Panc1 (cell line): ENCODE data around the gene DIAPH2. TPM values are rescaled to one million over a fixed set of nuclear protein-coding genes. Genes with fewer than 3 reads are reported as not detected.

ENCODE experiments used
- ATAC-seq: fragments of 200-7000 bp; cut with Tn5 transposase; 2 replicates; pipeline ENCODE4 v1.9.1; 2020; ENCODE audit warnings: mild to moderate bottlenecking, moderate library complexity
- BruUV-seq: library from RNA; stranded (reverse); fragments of 400-500 nt; replicated peaks from 2 replicates; lab custom pipeline; 2021; lab: Mats Ljungman, UMichigan
- CTCF ChIA-PET: fragments of 300-600 bp; sonication (Branson Sonifier 250); formaldehyde crosslinking; loops from one replicate; lab custom pipeline; 2022; ENCODE audit warnings: antibody characterized with exemption; lab: Charles Lee
- POLR2A ChIA-PET: fragments of 300-600 bp; sonication (Branson Sonifier 250); formaldehyde crosslinking; loops from one replicate; lab custom pipeline; 2022; ENCODE audit warnings: antibody characterized with exemption; lab: Charles Lee
- DNase-seq: peaks from one replicate; pipeline ENCODE4 v3.0.0-alpha.2; 2010; ENCODE audit warnings: low read depth, low spot score
- H3K27ac ChIP-seq: 2 replicates; pipeline ENCODE4 v1.5.1; 2011; ENCODE audit warnings: mild to moderate bottlenecking, low read length, inconsistent platforms
- H3K27me3 ChIP-seq: fragments of 200-500 bp; sonication (Bioruptor generic); 2 replicates; pipeline ENCODE4 v1.6.0; 2014; ENCODE audit warnings: low read length, inconsistent platforms; ENCODE audit not compliant: control insufficient read depth, insufficient read depth
- H3K36me3 ChIP-seq: fragments of 200-500 bp; sonication (Bioruptor generic); 2 replicates; pipeline ENCODE4 v1.5.1; 2014; ENCODE audit warnings: inconsistent platforms, mild to moderate bottlenecking, low read length, moderate library complexity; ENCODE audit not compliant: control insufficient read depth, insufficient read depth
- H3K4me1 ChIP-seq: 2 replicates; pipeline ENCODE4 v1.5.1; 2011; ENCODE audit warnings: inconsistent platforms, mild to moderate bottlenecking, low read length, moderate library complexity; ENCODE audit not compliant: control insufficient read depth, insufficient read depth
- H3K4me3 ChIP-seq, 2 experiments: 2 replicates each; pipeline ENCODE4 v1.5.1; 2011 to 2012; ENCODE audit warnings: low read depth in 2 of 2, low read length in 2 of 2, mild to moderate bottlenecking in 2 of 2, inconsistent platforms in 1 of 2, moderate library complexity in 1 of 2
- H3K9me3 ChIP-seq: fragments of 200-500 bp; sonication (Bioruptor generic); 2 replicates; pipeline ENCODE4 v1.5.1; 2014; ENCODE audit warnings: low read depth, mild to moderate bottlenecking, inconsistent platforms, low read length, moderate library complexity; ENCODE audit not compliant: control insufficient read depth, insufficient read depth
- POLR2AphosphoS5 ChIP-seq: IDR thresholded peaks from 2 replicates; pipeline ENCODE4 v1.6.1; 2012; ENCODE audit warnings: mild to moderate bottlenecking, low read depth, low read length, moderate library complexity
- SIN3A ChIP-seq: IDR thresholded peaks from 2 replicates; pipeline ENCODE4 v1.6.1; 2012; ENCODE audit warnings: low read depth, mild to moderate bottlenecking, low read length, moderate library complexity, borderline replicate concordance; ENCODE audit not compliant: insufficient read depth
- TCF7L2 ChIP-seq: IDR thresholded peaks from 2 replicates; pipeline ENCODE4 v1.6.1; 2011; ENCODE audit warnings: mild to moderate bottlenecking, low read depth, low read length, inconsistent platforms
- in situ Hi-C: cut with HindIII; loops from 2 replicates; pipeline ENCODE4 v1.10.0; 2016; ENCODE audit warnings: low sequenced_read_pairs, low pct_unique_long_range_greater_than_20kb
- intact Hi-C: fragments of 100-400 bp; cut with micrococcal nuclease; formaldehyde crosslinking; loops from one replicate; pipeline ENCODE4 v1.10.0; 2022; ENCODE audit not compliant: unreplicated experiment
- total RNA-seq: library from RNA; stranded (reverse); gene quantifications from one replicate; pipeline ENCODE4 v1.2.1, GENCODE V29; 2021; ENCODE audit not compliant: unreplicated experiment
- TF ChIP-seq, protein P1 (sequence below): fragments of 450-650 bp; IDR thresholded peaks from 2 replicates; pipeline ENCODE4 v1.5.1; 2017; ENCODE audit warnings: mild to moderate bottlenecking
- TF ChIP-seq, protein P2 (sequence below), 2 experiments: IDR thresholded peaks; 2 replicates each; pipeline ENCODE4 v1.6.1; 2011 to 2012; ENCODE audit warnings: low read depth in 2 of 2, control low read depth in 1 of 2, low read length in 1 of 2, mild to moderate bottlenecking in 1 of 2, moderate library complexity in 1 of 2; ENCODE audit not compliant: insufficient read depth in 1 of 2

Gene DIAPH2
- total RNA-seq, 1 experiment from 2014 or later = 17.0 TPM

- in situ Hi-C loops (no loop called here), intact Hi-C loops (no loop called here)
- no peak overlapping the region for H3K4me3 ChIP-seq
- POLR2A ChIA-PET = no interaction called here
- BruUV-seq = no TSS peak
- no peaks in the 10 kb centered on the region for H3K4me1 ChIP-seq
- ATAC-seq = no peak
- H3K36me3 ChIP-seq = no peaks in the 10 kb centered on the region
- H3K27ac ChIP-seq = no peak overlapping the region
- H3K9me3 ChIP-seq = no peaks in the 10 kb centered on the region
- TF ChIP-seq TCF7L2 (no peak), SIN3A (no peak), POLR2AphosphoS5 (no peak)
- TF ChIP-seq, protein P1, sequence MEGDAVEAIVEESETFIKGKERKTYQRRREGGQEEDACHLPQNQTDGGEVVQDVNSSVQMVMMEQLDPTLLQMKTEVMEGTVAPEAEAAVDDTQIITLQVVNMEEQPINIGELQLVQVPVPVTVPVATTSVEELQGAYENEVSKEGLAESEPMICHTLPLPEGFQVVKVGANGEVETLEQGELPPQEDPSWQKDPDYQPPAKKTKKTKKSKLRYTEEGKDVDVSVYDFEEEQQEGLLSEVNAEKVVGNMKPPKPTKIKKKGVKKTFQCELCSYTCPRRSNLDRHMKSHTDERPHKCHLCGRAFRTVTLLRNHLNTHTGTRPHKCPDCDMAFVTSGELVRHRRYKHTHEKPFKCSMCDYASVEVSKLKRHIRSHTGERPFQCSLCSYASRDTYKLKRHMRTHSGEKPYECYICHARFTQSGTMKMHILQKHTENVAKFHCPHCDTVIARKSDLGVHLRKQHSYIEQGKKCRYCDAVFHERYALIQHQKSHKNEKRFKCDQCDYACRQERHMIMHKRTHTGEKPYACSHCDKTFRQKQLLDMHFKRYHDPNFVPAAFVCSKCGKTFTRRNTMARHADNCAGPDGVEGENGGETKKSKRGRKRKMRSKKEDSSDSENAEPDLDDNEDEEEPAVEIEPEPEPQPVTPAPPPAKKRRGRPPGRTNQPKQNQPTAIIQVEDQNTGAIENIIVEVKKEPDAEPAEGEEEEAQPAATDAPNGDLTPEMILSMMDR = no peak
- no peaks in the 10 kb centered on the region for H3K27me3 ChIP-seq
- CTCF ChIA-PET = interaction anchor here (0.7 kb wide), 1 partner anchor 36 kb away, joined by 6 read pairs; no protein-coding TSS in a partner anchor
- DNase-seq = no peak
Measured at GRCh38 chrX:97553833-97554232, 869.2 kb downstream of the DIAPH2 start.

- Histone ChIP-seq H3K27me3 (no peaks in the 10 kb centered on the region), H3K4me3 (no peak overlapping the region), H3K27ac (no peak overlapping the region), H3K36me3 (no peaks in the 10 kb centered on the region), H3K9me3 (no peaks in the 10 kb centered on the region), H3K4me1 (no peaks in the 10 kb centered on the region)
- ChIA-PET POLR2A (no interaction called here), CTCF (no interaction called here)
- intact Hi-C loops (no loop called here), in situ Hi-C loops (no loop called here)
- no peak for DNase-seq
- no TSS peak for BruUV-seq
- TF ChIP-seq POLR2AphosphoS5 (no peak), TCF7L2 (no peak), SIN3A (no peak)
- TF ChIP-seq, protein P2, sequence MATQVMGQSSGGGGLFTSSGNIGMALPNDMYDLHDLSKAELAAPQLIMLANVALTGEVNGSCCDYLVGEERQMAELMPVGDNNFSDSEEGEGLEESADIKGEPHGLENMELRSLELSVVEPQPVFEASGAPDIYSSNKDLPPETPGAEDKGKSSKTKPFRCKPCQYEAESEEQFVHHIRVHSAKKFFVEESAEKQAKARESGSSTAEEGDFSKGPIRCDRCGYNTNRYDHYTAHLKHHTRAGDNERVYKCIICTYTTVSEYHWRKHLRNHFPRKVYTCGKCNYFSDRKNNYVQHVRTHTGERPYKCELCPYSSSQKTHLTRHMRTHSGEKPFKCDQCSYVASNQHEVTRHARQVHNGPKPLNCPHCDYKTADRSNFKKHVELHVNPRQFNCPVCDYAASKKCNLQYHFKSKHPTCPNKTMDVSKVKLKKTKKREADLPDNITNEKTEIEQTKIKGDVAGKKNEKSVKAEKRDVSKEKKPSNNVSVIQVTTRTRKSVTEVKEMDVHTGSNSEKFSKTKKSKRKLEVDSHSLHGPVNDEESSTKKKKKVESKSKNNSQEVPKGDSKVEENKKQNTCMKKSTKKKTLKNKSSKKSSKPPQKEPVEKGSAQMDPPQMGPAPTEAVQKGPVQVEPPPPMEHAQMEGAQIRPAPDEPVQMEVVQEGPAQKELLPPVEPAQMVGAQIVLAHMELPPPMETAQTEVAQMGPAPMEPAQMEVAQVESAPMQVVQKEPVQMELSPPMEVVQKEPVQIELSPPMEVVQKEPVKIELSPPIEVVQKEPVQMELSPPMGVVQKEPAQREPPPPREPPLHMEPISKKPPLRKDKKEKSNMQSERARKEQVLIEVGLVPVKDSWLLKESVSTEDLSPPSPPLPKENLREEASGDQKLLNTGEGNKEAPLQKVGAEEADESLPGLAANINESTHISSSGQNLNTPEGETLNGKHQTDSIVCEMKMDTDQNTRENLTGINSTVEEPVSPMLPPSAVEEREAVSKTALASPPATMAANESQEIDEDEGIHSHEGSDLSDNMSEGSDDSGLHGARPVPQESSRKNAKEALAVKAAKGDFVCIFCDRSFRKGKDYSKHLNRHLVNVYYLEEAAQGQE (IDR thresholded peaks at IDR 0.05; ENCODE audit: insufficient read depth in 1 of 2, low read depth in 2 of 2, low read length in 1 of 2) = no peak
- TF ChIP-seq, protein P1 = no peak
- no peak for ATAC-seq
Measured at GRCh38 chrX:97556359-97556758, 871.7 kb downstream of the DIAPH2 start.
